Uterus (tissue), 2 donors: ENCODE results near the gene IKBKE.

Experiments used
- CTCF ChIP-seq, 4 experiments: fragments of 200-600 bp in 2 of 4; fragments of 450-650 bp in 2 of 4; sonication (generic) in 2 of 4; IDR thresholded peaks; one replicate each; pipeline ENCODE4 v1.5.1; 2016 to 2019; ENCODE audit warnings: antibody characterized with exemption in 4 of 4, mild to moderate bottlenecking in 2 of 4, moderate library complexity in 1 of 4
- POLR2A ChIP-seq, 2 donors: fragments of 450-650 bp; IDR thresholded peaks; one replicate each; pipeline ENCODE4 v1.6.1; 2016; ENCODE audit warnings: antibody characterized with exemption in 2 of 2, mild to moderate bottlenecking in 1 of 2, moderate library complexity in 1 of 2

GRCh38 chr1:206455666-206456344 is 14.5 kb upstream of the IKBKE start:
- TF ChIP-seq CTCF (IDR thresholded peaks at IDR 0.05), result no peak
- no peak for TF ChIP-seq POLR2A (IDR thresholded peaks at IDR 0.05)
